Neural cell (in vitro differentiated cells): ENCODE measurements around the gene HRH2. TPM values are rescaled to one million over a fixed set of nuclear protein-coding genes. Genes with fewer than 3 reads are reported as not detected.
A peak's percentile ranks its signal among the peaks of the same experiment; 100 is the strongest.

Experiments
- H2AFZ ChIP-seq: fragments of 200-600, 300-800 bp; sonication (generic), shearing (Covaris generic); 2 replicates; pipeline ENCODE4 v1.6.0; 2014; ENCODE audit warnings: low read depth, mild to moderate bottlenecking, antibody characterized with exemption, low read length, moderate library complexity
- H3F3A ChIP-seq: fragments of 200-600 bp; shearing (Covaris generic); 2 replicates; pipeline ENCODE4 v1.6.1; 2016; ENCODE audit warnings: mild to moderate bottlenecking, moderate library complexity, mixed read lengths, antibody characterized with exemption, low read length; ENCODE audit not compliant: insufficient read depth, poor library complexity, severe bottlenecking
- H3K27ac ChIP-seq: fragments of 200-600, 300-800 bp; sonication (generic), shearing (Covaris generic); 2 replicates; pipeline ENCODE4 v1.5.1; 2014; ENCODE audit warnings: mild to moderate bottlenecking, low read length, moderate library complexity
- H3K27me3 ChIP-seq: fragments of 300-800, 200-600 bp; sonication (generic), shearing (Covaris generic); 2 replicates; pipeline ENCODE4 v1.6.0; 2014; ENCODE audit warnings: mild to moderate bottlenecking, low read depth, low read length, moderate library complexity; ENCODE audit not compliant: insufficient read depth
- H3K36me3 ChIP-seq: fragments of 300-800, 200-600 bp; sonication (generic), shearing (Covaris generic); 2 replicates; pipeline ENCODE4 v1.5.1; 2014; ENCODE audit warnings: mild to moderate bottlenecking, antibody characterized with exemption, low read length, moderate library complexity; ENCODE audit not compliant: insufficient read depth
- H3K4me2 ChIP-seq: fragments of 300-800, 200-600 bp; sonication (generic), shearing (Covaris generic); 2 replicates; pipeline ENCODE4 v1.6.0; 2014; ENCODE audit warnings: mild to moderate bottlenecking, low read length
- H3K4me3 ChIP-seq: fragments of 300-800, 200-600 bp; sonication (generic), shearing (Covaris generic); 2 replicates; pipeline ENCODE4 v1.5.1; 2014; ENCODE audit warnings: mild to moderate bottlenecking, low read length, moderate library complexity
- H3K79me2 ChIP-seq: fragments of 200-600 bp; shearing (Covaris generic); replicated peaks from 2 replicates; pipeline ENCODE4 v1.6.0; 2014; ENCODE audit warnings: mild to moderate bottlenecking, low read length, moderate library complexity; ENCODE audit not compliant: insufficient read depth
- H3K9ac ChIP-seq: fragments of 300-800, 200-600 bp; sonication (generic), shearing (Covaris generic); 2 replicates; pipeline ENCODE4 v1.6.1; 2016; ENCODE audit warnings: mild to moderate bottlenecking, low read length, mixed read lengths
- H3K9me2 ChIP-seq: fragments of 200-600 bp; shearing (Covaris generic); 2 replicates; pipeline ENCODE4 v1.6.1; 2016; ENCODE audit warnings: mild to moderate bottlenecking, low read length, mixed read lengths; ENCODE audit not compliant: insufficient read depth
- H3K9me3 ChIP-seq: fragments of 200-600, 300-800 bp; sonication (generic), shearing (Covaris generic); 2 replicates; pipeline ENCODE4 v1.6.1; 2016; ENCODE audit warnings: mild to moderate bottlenecking, mixed run types, low read length, moderate library complexity, mixed read lengths
- H4K20me1 ChIP-seq: fragments of 200-600 bp; shearing (Covaris generic); 2 replicates; pipeline ENCODE4 v1.6.1; 2016; ENCODE audit warnings: mild to moderate bottlenecking, mixed run types; ENCODE audit not compliant: insufficient read depth
- CTCF ChIP-seq: fragments of 450-650 bp; IDR thresholded peaks from 2 replicates; pipeline ENCODE4 v1.5.1; 2014; ENCODE audit warnings: antibody characterized with exemption, mild to moderate bottlenecking, moderate library complexity; ENCODE audit not compliant: poor library complexity, severe bottlenecking
- EP300 ChIP-seq: fragments of 450-650 bp; conservative IDR thresholded peaks from 2 replicates; pipeline ENCODE4 v1.6.1; 2014; ENCODE audit warnings: antibody characterized with exemption, mild to moderate bottlenecking, moderate library complexity; ENCODE audit not compliant: poor library complexity, severe bottlenecking
- EZH2 ChIP-seq: fragments of 200-600, 300-800 bp; shearing (Covaris generic), sonication (generic); IDR thresholded peaks from 2 replicates; pipeline ENCODE4 v1.6.1; 2014; ENCODE audit warnings: antibody characterized with exemption, low read length, borderline replicate concordance, mild to moderate bottlenecking; ENCODE audit not compliant: insufficient read depth, poor library complexity, severe bottlenecking
- MXI1 ChIP-seq: fragments of 450-650 bp; conservative IDR thresholded peaks from 2 replicates; pipeline ENCODE4 v1.6.1; 2014; ENCODE audit warnings: antibody characterized with exemption, mild to moderate bottlenecking; ENCODE audit not compliant: poor library complexity, severe bottlenecking
- POLR2AphosphoS5 ChIP-seq: IDR thresholded peaks from 2 replicates; pipeline ENCODE4 v1.6.1; 2012
- RAD21 ChIP-seq: fragments of 450-650 bp; conservative IDR thresholded peaks from 2 replicates; pipeline ENCODE4 v1.6.1; 2014; ENCODE audit warnings: antibody characterized with exemption, mild to moderate bottlenecking, moderate library complexity
- REST ChIP-seq: IDR thresholded peaks from 2 replicates; pipeline ENCODE4 v1.6.1; 2012; ENCODE audit warnings: borderline replicate concordance
- SMC3 ChIP-seq: fragments of 450-650 bp; conservative IDR thresholded peaks from 2 replicates; pipeline ENCODE4 v1.6.1; 2014; ENCODE audit warnings: antibody characterized with exemption, mild to moderate bottlenecking, moderate library complexity; ENCODE audit not compliant: poor library complexity
- TAF1 ChIP-seq: IDR thresholded peaks from 2 replicates; pipeline ENCODE4 v1.6.1; 2012; ENCODE audit warnings: low read depth
- polyA plus RNA-seq: library from polyadenylated mRNA; depleted of rRNA; stranded (reverse); fragments of >200 nt; gene quantifications from 2 replicates; pipeline ENCODE4 v1.2.3, GENCODE V29; 2014

HRH2 gene
- polyA plus RNA-seq, 1 donor from 2014 or later: 0.09 TPM

GRCh38 chr5:175715627-175716522, 58.0 kb downstream of the HRH2 start (continued):
- no peak for TF ChIP-seq EP300
- TF ChIP-seq POLR2AphosphoS5: no peak
- no peak for TF ChIP-seq SMC3

- no peak overlapping the region for H3K27ac ChIP-seq
- no peaks in the 10 kb centered on the region for H3K9me2 ChIP-seq
- no peaks in the 10 kb centered on the region for H4K20me1 ChIP-seq
- no peak overlapping the region for H3K4me2 ChIP-seq
- H3K36me3 ChIP-seq: no peaks in the 10 kb centered on the region
- TF ChIP-seq MXI1: no peak
- TF ChIP-seq CTCF: no peak
- no peak for TF ChIP-seq TAF1
- TF ChIP-seq RAD21: no peak
- TF ChIP-seq POLR2AphosphoS5: no peak
- TF ChIP-seq REST: no peak
- TF ChIP-seq EZH2: no peak
- no peak for TF ChIP-seq SMC3
- no peak for TF ChIP-seq EP300
- no peaks in the 10 kb centered on the region for H3K27me3 ChIP-seq
- H3K79me2 ChIP-seq: no peaks in the 10 kb centered on the region
- no peak overlapping the region for H3K4me3 ChIP-seq
- no peaks in the 10 kb centered on the region for H3K9me3 ChIP-seq
- H2AFZ ChIP-seq: no peak overlapping the region
- H3F3A ChIP-seq: no peaks in the 10 kb centered on the region
- no peak overlapping the region for H3K9ac ChIP-seq
Observed at GRCh38 chr5:175717837-175718236, 60.0 kb downstream of the HRH2 start.

- H3K4me2 ChIP-seq: no peak overlapping the region
- H3K4me3 ChIP-seq: no peak overlapping the region
- TF ChIP-seq REST (no peak), RAD21 (peak; percentile 29), SMC3 (peak; percentile 56), CTCF (peak; percentile 26)
- no peak overlapping the region for H3K9ac ChIP-seq
- no peaks in the 10 kb centered on the region for H3K79me2 ChIP-seq
- no peaks in the 10 kb centered on the region for H3K9me3 ChIP-seq
- no peaks in the 10 kb centered on the region for H3K9me2 ChIP-seq
- no peaks in the 10 kb centered on the region for H4K20me1 ChIP-seq
- no peak overlapping the region for H2AFZ ChIP-seq
- H3K27me3 ChIP-seq: no peaks in the 10 kb centered on the region
- no peak overlapping the region for H3K27ac ChIP-seq
- H3K36me3 ChIP-seq: no peaks in the 10 kb centered on the region
- H3F3A ChIP-seq: no peaks in the 10 kb centered on the region
Observed at GRCh38 chr5:175718401-175719108, 60.7 kb downstream of the HRH2 start.
